Thyroid gland (tissue), 4 donors: ENCODE results near the gene OBSCN. TPM values are rescaled to one million over a fixed set of nuclear protein-coding genes. Genes with fewer than 3 reads are reported as not detected.
A peak's percentile ranks its signal among the peaks of the same experiment; 100 is the strongest.

Experiments used
- DNase-seq, 2 donors: peaks; one replicate each; pipeline ENCODE4 v3.0.0-alpha.2; 2019
- H3K27ac ChIP-seq, 3 donors: fragments of 200-600 bp; sonication (generic); 1 replicate in 2 of 3; 2 replicates in 1 of 3; pipeline ENCODE4 v1.5.1; 2016 to 2019; ENCODE audit warnings: mild to moderate bottlenecking in 1 of 3, moderate library complexity in 1 of 3
- H3K27me3 ChIP-seq: fragments of 200-600 bp; sonication (generic); one replicate; pipeline ENCODE4 v1.5.1; 2019
- H3K36me3 ChIP-seq, 2 donors: fragments of 200-600 bp; sonication (generic); one replicate each; pipeline ENCODE4 v1.5.1; 2016 to 2019
- H3K4me1 ChIP-seq, 2 donors: fragments of 200-600 bp; sonication (generic); one replicate each; pipeline ENCODE4 v1.5.1; 2017 to 2019
- H3K4me3 ChIP-seq, 3 donors: fragments of 200-600 bp; sonication (generic); replicated peaks in 1 of 3; 1 replicate in 2 of 3; 2 replicates in 1 of 3; pipeline ENCODE4 v1.5.1; 2016; ENCODE audit warnings: mild to moderate bottlenecking in 1 of 3
- H3K9me3 ChIP-seq: fragments of 200-600 bp; sonication (generic); one replicate; pipeline ENCODE4 v1.5.1; 2017
- POLR2A ChIP-seq, 2 donors: fragments of 450-650 bp; IDR thresholded peaks; one replicate each; pipeline ENCODE4 v1.6.1; 2017; ENCODE audit warnings: antibody characterized with exemption in 2 of 2, mild to moderate bottlenecking in 2 of 2, moderate library complexity in 1 of 2
- WGBS, 2 donors: methylation state at CpG; one replicate each; pipeline ENCODE4 v1.1.5; 2017; 5-methylcytosine and 5-hydroxymethylcytosine counted together
- intact Hi-C: fragments of 100-400 bp; cut with DNase I; formaldehyde crosslinking; loops from one replicate; pipeline ENCODE4 v1.15.1; 2023
- total RNA-seq, 4 donors: library from RNA; depleted of rRNA; stranded (reverse); fragments of >200 nt; gene quantifications; one replicate each; pipeline ENCODE4 v1.2.3, GENCODE V29; 2016
- TF ChIP-seq, protein P1 (sequence below), 6 experiments: fragments of 200-600 bp in 3 of 6; fragments of 450-650 bp in 3 of 6; sonication (generic) in 3 of 6; IDR thresholded peaks; one replicate each; pipeline ENCODE4 v1.5.1; 2016 to 2019; ENCODE audit warnings: antibody characterized with exemption in 6 of 6, mild to moderate bottlenecking in 2 of 6, inconsistent platforms in 1 of 6, moderate library complexity in 1 of 6

OBSCN gene
- total RNA-seq, 4 donors from 2014 or later = 24.0 to 35.1 (median 31.5) TPM

DNA sequence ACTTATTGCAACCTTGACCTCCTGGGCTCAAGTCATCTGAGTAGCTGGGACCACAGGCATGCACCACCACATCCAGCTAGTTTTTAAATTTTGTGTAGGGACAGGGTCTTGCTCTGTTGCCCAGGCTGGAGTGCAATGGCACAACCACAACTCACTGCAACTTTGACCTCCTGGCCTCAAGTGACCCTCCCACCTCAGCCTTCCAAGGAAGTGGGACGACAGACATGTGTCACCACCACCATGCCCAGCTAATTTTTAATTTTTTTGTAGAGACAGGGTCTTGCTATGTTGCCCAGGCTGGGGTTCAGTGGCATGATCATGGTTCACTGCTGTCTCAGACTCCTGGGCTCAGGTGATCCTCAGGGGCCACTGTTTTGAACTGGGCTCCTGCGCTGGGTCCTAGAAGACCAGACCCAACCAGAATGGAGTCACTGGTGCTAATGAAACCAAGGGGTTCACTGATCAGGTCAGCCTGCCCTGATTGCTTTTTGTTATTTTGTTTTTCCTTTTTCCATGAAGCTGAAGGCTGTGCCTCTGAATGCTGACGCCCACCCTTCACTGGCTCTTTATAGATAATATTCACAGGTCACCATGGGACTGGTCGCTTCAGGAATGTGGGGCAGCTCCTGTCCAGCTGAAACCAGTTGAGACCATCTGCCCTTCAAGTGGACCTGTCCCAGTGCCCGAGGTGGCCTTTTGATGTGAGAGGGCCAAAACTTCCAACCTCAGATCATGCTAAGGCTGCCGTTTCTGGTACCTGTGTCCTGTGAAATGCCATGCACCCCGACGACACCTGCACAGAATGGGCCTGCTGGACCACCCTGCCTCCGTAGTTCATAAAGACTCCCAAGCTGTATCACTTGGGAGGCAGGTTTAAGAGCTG is 203.9 kb downstream of the OBSCN start:
- no peak for TF ChIP-seq POLR2A (IDR thresholded peaks at IDR 0.05)
- TF ChIP-seq, protein P1, sequence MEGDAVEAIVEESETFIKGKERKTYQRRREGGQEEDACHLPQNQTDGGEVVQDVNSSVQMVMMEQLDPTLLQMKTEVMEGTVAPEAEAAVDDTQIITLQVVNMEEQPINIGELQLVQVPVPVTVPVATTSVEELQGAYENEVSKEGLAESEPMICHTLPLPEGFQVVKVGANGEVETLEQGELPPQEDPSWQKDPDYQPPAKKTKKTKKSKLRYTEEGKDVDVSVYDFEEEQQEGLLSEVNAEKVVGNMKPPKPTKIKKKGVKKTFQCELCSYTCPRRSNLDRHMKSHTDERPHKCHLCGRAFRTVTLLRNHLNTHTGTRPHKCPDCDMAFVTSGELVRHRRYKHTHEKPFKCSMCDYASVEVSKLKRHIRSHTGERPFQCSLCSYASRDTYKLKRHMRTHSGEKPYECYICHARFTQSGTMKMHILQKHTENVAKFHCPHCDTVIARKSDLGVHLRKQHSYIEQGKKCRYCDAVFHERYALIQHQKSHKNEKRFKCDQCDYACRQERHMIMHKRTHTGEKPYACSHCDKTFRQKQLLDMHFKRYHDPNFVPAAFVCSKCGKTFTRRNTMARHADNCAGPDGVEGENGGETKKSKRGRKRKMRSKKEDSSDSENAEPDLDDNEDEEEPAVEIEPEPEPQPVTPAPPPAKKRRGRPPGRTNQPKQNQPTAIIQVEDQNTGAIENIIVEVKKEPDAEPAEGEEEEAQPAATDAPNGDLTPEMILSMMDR (IDR thresholded peaks at IDR 0.05) = no peak
- Histone ChIP-seq H3K4me1 (peaks cover 12 to 21% of the 10 kb centered on the region in 2 donors), H3K27me3 (no peaks in the 10 kb centered on the region), H3K36me3 (no peaks in the 10 kb centered on the region), H3K9me3 (no peaks in the 10 kb centered on the region), H3K4me3 (no peak overlapping the region), H3K27ac (no peak overlapping the region)
- 73 to 89% methylated on average over 8 to 9 of the region's 9 CpGs for WGBS, 2 donors
- intact Hi-C loops = no loop called here
- DNase-seq = peak in 1 of 2 donors; percentile 19

DNA sequence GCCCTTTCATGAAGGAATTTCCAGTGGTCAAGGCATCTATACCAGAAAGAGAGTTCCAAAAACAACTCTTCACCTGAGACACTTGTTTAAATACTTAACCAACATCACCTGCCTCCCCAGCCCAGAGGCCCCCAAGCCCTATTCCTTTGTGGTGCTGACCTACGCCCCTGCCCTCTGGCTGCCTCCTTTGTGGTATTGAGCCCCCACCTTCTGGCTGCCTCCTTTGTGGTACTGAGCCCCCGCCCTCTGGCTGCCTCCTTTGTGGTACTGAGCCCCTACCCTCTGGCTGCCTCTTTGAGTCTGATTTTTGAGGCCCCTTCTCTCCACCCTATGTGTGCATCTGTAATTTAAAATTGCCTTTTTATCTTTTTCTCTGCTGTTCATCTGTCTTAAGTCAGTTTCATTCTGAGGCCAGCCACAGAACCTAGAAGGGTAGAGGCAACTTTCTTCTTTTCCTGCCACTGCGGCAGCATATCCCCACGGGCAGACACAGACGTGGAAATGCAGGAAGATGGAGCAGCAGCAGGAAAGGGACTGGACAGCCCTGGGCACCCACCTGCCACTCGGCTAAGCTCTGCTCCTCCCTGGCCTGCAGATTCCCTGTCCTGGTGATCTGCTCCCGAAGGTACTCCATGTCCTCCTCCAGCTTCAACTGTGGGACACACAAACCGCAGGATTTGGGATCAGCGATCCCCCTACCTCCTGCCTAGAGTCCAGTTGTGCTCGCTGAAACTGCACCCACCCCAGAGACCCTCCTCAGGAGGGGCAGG is 205.6 kb downstream of the OBSCN start:
- Histone ChIP-seq H3K36me3 (no peaks in the 10 kb centered on the region), H3K27ac (no peak overlapping the region), H3K4me3 (no peak overlapping the region), H3K27me3 (no peaks in the 10 kb centered on the region), H3K9me3 (no peaks in the 10 kb centered on the region), H3K4me1 (peaks cover 7 to 19% of the 10 kb centered on the region in 2 donors)
- TF ChIP-seq, protein P1 (IDR thresholded peaks at IDR 0.05) = no peak
- TF ChIP-seq POLR2A (IDR thresholded peaks at IDR 0.05) = no peak
- intact Hi-C loops = no loop called here
- no peak for DNase-seq
- 88 to 93% methylated on average over 10 of the region's 10 CpGs for WGBS, 2 donors

DNA sequence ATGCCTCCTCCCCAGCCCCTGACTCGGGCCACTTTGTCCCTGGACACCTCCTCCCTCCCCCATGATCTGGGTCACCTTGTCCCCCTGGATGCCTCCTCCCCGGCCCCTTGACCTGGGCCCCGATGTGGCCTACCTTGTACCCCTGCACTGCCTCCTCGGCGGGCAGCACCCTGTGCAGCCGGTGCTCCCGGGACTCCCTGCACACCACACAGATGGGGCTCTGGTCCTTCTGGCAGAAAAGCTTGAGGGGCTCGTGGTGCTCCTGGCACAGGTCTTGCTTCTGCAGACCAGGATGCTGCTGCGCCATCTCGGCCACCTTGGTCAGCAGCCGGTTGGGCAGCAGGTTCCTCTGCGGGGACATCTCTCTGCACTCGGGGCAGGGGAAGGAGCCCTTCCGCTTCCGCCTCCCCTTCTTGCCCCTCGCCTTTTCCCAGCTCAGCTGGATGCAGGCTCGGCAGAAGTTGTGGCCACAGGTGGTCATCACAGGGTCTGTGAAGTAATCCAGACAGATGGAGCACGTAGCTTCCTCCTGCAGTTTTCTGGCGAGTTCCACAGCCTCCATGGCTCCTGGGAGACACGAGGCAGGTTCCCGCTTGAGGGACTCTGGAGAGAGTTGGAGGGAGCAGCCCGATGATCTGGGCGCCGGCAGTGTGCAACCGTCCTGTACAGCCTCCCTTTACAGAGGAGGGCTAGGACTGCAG is 206.8 kb downstream of the OBSCN start:
- Histone ChIP-seq H3K4me1 (peaks cover 7 to 19% of the 10 kb centered on the region in 2 donors), H3K9me3 (no peaks in the 10 kb centered on the region), H3K36me3 (no peaks in the 10 kb centered on the region), H3K4me3 (no peak overlapping the region), H3K27ac (no peak overlapping the region), H3K27me3 (no peaks in the 10 kb centered on the region)
- no peak for DNase-seq
- WGBS, 2 donors = 80 to 81% methylated on average over 23 of the region's 25 CpGs
- intact Hi-C loops = no loop called here
- TF ChIP-seq, protein P1 (IDR thresholded peaks at IDR 0.05) = no peak
- TF ChIP-seq POLR2A (IDR thresholded peaks at IDR 0.05) = no peak

DNA sequence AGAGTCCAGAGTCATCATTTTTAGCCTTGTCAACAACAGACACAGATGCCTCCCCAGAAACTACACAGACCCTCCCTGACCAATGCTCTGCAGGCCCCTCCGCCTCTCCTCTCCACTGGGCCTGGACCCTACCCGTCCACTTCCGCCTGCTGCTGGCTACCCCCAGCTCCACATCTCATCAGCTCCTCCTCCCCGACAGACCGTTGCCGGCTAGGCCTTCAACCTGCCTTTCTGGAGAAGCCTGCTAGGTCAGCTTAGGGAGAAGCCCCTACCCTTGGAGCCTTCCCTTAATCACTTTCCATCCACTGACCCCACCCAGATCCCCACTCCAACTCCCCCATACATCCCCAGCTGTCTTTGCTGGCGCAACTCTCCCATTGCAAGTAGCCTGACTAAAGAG is 207.4 kb downstream of the OBSCN start:
- intact Hi-C loops = no loop called here
- Histone ChIP-seq H3K27me3 (no peaks in the 10 kb centered on the region), H3K27ac (no peak overlapping the region), H3K9me3 (no peaks in the 10 kb centered on the region), H3K4me1 (peaks cover 7 to 19% of the 10 kb centered on the region in 2 donors), H3K4me3 (no peak overlapping the region), H3K36me3 (no peaks in the 10 kb centered on the region)
- 54 to 64% methylated on average over 7 of the region's 7 CpGs for WGBS, 2 donors
- TF ChIP-seq, protein P1 (IDR thresholded peaks at IDR 0.05) = no peak
- DNase-seq = no peak
